Muscle of back (tissue), 13 donors: ENCODE data around the gene DNMT3L. TPM values are rescaled to one million over a fixed set of nuclear protein-coding genes. Genes with fewer than 3 reads are reported as not detected.
"Not testable (repeated sequence)": the region's sequence is repeated elsewhere in the genome, so short reads cannot be mapped to it uniquely, and the experiment has no call there.

Source experiments
- DNase-seq, 3 donors: peaks; one replicate each; pipeline versions ENCODE4 v3.0.0 to v3.0.0-alpha.2; 2013
- long read RNA-seq, 9 donors: transcript quantifications; one replicate each; lab custom pipeline, GENCODE V29; 2026
- polyA plus RNA-seq, 10 donors: library from polyadenylated mRNA; unstranded; fragments of 120-200 nt; gene quantifications; one replicate each; pipeline ENCODE4 v1.2.1, GENCODE V29; 2013; ENCODE audit not compliant: insufficient read length in 10 of 10

Gene DNMT3L
- polyA plus RNA-seq, result not detected
- long read RNA-seq, donor 1, result 0 reads
- long read RNA-seq, donor 2, result 0 reads
- long read RNA-seq, donor 3, result 0 reads
- long read RNA-seq, donor 4, result 0 reads
- long read RNA-seq, donor 5, result 0 reads
- long read RNA-seq, donor 6, result 0 reads
- long read RNA-seq, donor 7, result 0 reads
- long read RNA-seq, donor 8, result 0 reads
- long read RNA-seq, donor 9, result 0 reads

DNA sequence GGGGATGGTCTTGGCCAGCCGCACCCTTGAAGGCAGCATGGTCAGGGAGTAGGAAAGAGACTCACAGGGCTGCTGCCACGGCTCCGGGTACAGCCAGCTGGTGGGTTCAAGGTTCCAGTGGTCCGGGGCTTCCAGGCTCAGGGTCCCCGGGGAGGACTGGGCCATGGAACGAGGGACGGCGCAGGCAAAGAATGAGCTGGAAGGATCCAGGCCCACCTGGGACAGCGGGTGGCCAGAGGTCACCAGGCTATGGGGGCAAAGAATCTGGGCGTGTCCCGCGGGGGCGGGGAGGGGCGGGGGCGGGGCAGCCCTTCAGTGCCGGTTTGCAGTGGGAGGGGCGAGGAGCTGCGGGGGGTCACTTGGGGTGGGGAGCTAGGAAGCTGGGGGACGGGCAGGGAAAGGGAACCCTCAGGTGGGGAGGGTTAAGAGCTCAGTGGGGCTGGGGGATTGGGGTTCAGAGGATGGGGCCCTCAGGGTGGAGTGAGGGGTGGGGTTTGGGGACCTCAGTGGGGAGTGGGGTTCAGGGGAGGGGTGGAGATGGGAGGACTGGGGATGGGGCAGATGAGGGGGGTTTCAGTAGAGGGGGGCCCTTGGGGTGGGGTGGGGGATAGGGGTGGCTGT is at the start of gene DNMT3L:
Gene DNMT3L (minus strand): TSS at position 223 of the 621 bp plus-strand sequence. CDS start 638 bp downstream, outside the sequence.
- DNase-seq, result no peak

DNA sequence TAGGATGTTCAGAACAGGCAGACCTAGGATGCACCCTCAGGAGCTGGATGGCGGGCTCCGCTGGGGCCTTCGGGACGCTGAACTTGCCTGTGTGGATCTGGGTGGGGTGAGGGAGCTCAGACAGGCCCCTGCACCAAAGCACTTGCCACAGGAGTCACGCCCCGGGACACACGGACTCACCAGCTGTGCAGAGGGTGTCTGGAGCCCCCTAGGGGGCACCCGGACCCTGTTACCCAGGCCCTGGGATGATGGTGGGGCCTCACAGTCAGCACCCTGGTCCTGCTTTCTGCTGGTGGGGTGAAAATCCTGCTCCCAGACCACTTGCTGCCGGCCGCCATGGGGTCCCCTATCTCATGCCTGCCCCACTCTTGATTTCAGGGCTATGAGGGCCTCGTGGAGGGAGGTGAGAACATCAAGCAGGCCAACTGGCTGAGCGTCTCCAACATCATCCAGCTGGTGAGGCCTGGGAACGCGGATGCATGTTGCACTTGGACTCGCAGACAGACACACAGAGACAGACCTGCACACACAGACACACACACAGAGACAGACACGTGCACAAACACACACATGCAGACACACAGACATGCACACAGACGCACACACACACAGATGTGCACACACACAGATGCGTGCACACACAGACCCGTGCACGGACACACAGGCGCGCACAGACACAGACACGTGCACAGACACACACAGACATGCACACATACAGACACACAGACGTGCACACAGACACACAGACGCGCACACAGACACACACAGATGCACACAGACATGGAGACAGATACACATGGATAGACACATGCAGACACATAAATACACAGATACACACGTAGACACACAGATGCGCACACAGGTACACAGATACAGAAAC is 49.2 kb upstream of the DNMT3L start:
- DNase-seq, result no peak

DNA sequence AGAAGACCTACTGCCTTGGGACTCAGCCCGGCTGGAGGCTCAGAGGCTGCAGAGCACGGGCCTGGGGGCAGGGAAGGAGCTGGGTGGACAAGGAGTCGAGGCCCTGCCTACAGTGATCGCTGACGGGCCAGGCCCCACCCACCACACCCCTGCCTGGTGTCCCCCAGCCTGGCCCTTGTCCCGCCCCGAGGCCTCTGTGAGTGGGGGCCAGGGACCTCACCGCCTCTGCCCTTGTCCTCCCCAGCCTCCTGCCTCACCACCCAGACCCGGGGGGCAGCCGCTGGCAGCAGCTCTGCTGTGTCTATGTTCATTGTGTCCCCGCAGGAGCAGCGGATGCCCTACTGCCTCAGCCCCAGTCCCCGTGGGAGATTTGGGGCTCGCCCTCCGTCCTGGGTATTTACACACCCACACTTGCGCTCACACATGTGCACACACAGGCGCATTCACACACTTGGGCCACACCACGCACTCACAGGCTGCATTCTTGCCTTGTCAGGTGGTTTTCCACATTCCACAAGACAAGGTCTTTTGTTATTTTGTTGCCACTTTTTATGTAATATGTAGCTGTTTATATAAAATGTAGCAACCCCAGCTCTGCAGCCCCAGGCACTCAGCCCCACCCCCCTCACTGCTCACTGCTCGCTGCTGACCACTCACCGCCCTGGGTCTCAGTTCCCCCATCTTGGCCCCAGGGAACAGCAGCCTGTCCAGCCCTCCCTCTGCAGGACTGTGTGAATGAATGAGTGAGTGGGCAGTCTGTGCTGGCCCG is 45.4 kb upstream of the DNMT3L start:
- no peak for DNase-seq

GRCh38 chr21:44305691-44306090 is 44.0 kb upstream of the DNMT3L start:
- no peak for DNase-seq

DNA sequence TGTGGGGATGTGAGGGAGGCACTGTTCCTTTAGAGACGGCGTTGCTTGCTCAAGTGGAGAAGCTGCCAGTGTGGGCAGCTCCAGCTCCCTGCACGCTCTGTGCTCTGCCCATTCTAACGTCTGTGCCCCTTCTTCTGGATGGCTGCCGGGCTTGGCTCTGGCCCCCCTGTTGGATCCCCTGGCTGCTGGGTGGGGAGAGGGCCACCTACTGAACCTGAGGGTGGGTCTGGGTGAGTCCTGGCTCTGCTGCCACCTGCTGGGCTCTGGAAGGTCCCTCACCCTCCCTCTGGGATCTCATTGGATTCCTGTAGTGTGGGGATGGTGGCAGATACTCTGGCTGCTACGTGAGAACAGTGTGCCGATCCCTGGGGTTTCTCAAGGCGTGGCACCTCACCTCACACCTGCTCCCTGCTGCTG is 43.2 kb upstream of the DNMT3L start:
- DNase-seq, result peak in 1 of 3 donors; percentile 63

GRCh38 chr21:44304011-44304616 is 42.4 kb upstream of the DNMT3L start:
- no peak for DNase-seq

- DNase-seq, result no peak
These were observed 41.8 kb upstream of the DNMT3L start for GRCh38 chr21:44303490-44303981.

DNA sequence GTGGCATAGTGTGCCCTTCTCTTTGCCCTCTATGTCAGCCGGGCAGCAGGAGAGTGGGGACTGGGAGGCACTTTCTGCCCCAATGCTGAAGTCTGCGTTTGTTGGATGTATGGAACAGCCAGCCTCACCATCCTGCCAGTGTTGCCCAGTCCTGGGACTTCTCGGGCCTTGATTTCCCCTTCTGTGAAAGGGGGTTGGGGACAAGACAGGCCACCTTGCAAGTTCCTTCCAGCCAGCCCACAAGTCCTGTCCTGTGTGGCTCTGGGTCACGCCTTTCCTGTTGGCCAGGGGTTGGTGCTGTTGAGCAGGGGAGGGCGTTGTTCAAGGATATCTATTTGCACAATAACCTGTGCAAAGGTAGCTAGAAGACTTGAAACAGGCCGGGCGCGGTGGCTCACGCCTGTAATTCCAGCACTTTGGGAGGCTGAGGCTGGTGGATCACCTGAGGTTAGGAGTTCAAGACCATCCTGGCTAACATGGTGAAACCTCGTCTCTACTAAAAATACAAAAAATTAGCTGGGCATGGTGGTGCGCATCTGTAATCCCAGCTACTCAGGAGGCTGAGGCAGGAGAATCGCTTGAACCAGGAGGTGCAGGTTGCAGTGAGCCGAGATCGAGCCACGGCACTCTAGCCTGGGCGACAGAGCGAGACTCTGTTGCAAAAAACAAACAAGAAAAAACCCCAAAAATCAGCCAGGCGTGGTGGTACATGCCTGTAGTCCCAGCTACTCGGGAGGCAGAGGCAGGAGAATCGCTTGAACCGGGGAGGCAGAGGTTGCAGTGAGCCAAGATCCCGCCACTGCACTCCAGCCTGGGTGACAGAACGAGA is 41.1 kb upstream of the DNMT3L start:
- not testable (repeated sequence) for DNase-seq

DNA sequence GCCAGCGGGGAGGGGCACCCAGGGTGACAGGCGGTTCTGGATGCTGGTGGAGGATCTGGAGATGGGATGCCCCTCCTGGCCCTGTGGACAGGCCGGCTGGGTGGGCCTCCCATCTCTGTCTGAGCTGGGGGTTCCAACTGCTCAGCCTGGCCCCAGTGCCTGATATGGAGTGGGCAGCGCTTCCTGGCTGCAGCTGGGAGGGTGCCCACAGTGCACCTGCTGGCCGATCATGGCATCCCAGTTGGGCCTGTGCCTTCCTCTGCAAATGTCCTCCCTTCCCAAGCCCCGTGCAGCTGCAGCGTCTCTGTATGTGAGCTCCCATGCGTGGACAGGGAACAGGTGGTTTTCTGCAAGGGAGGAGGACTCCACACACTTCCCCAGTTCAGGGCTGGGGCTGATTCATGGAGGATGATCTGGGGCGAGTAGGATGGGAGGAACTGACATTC is 40.3 kb upstream of the DNMT3L start:
- DNase-seq, result peak; percentile 38 to 65 (median 46)

DNA sequence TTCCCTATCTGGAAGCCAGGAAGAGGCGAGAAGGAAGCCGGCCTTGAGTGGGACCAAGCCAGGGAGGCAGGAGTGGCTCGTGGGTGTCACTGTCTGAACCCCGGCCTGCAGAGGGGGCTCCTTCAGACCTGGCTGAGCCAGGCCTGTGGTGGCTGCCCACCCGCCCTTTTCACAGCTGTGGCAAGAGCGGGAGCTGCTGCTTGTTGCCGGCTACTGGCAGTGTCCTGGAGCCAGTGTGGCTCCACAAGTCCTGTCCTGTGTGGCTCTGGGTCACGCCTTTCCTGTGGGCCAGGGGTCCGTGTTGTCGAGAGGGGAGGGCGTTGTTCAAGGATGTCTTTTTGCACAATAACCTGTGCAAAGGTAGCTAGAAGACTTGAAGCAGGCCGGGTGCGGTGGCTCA is 39.4 kb upstream of the DNMT3L start:
- no peak for DNase-seq

- DNase-seq, result peak in 2 of 3 donors; percentile 63 to 90
These were observed 38.7 kb upstream of the DNMT3L start for GRCh38 chr21:44300262-44300959.

- DNase-seq, result peak in 2 of 3 donors; percentile 52 to 85
These were observed 38.0 kb upstream of the DNMT3L start, which contains the start of gene PFKL for GRCh38 chr21:44299458-44300261. PFKL (plus strand) TSS chr21:44300053; CDS start chr21:44300106, 53 bp downstream.

DNA sequence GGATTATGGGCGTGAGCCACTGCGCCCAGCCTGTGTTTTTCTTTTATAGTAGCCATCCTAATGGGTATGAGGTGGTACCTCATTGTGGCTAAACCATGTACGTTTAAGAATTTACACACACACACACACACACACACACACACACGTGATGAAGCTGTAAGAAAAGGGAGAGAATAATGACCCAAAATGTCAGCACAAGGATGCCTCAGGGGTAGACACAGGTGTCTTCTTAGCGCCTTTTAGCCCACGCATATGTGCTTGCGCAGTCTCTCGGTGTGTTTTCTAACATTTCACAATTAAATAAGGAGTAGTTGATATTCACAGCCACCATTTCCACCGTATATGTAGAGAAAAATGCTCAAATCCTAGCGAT is 37.4 kb upstream of the DNMT3L start:
- DNase-seq, result no peak

DNA sequence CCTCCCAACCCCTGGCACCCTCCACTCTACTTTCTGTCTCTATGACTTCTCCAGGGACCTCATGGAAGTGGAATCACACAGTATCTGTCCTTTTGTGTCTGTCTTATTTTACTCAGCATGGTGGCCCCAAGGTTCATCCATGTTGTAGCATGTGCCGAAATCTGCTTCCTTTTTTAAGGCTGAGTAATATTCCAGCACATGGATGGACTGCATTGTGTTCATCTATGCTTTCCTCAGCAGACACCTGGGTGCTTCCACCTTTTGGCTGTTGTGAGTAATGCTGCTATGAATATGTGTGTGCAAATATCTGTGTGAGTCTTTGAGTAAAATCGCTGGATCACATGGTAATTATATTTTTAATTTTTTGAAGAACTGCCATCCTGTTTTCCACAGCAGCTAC is 36.6 kb upstream of the DNMT3L start:
- no peak for DNase-seq

- peak; percentile 78 to 92 (median 88) for DNase-seq
These were observed 36.0 kb upstream of the DNMT3L start for GRCh38 chr21:44297525-44298290.

GRCh38 chr21:44296916-44297315 is 35.2 kb upstream of the DNMT3L start:
- no peak for DNase-seq

DNA sequence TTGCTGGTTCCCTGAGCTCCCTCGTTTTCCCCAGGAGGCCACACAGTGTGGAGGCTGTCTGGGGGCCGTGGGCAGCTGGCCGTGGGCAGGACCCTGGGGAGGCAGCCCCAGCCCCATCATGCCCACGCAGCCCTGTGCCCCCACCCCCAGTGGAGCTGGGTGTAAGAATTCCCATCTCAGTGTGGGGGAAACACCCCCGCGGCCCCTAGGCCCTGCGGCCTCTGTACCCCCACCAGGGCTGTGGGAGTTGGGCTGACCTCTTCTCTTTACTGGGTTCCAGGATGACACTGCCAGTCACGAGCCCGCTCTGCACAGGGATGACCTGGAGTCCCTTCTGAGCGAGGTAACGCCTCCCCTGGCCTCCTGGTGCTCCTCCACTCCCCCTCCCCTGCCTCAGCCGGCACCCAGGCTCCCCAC is 34.4 kb upstream of the DNMT3L start:
- no peak for DNase-seq

DNA sequence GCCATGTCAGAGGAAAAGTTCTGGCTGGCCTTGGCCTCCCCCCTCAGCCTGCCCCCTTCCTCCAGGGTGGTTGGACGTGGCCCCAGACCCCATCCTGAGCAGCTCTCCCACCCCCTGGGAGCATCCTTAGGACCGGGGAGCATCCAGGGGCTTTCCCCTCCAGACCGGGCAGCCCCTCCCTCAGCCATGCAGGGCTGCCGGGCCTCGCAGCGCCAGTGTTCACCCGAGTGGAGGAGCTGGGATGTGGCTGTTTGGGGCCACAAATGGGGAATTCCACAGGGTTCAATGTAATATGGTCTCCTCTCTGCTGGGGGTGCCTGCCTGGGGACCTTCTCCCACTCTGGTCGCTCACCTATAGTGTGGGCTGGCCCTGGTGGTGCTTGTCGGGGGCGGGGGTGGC is 33.9 kb upstream of the DNMT3L start:
- no peak for DNase-seq
